ENCODE measurements around the gene TMEM115.

DNA sequence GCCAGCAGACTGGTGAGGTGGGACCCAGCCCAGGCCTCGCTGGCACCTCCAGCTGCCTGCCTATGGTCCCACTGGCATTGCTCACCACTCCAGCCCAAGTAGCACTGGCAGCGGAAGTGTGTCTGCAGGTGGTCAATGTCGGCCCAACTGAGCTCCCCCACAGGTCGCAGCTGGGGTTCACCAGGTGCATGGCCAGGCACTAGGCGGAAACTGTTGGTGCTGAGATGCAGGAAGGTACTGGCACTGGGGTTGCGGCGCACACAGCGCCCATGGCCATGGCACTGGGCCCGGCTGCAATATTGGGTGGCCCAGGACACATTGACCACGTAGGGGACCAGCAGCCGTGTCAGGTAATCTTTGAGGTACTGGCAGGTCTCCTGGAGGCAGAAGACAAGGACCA lies 41.2 kb downstream of the TMEM115 start:
- TF ChIP-seq FOXM1 (IDR thresholded peaks at IDR 0.05; ENCODE audit: low read depth, low read length) (no peak), SREBF1 (IDR thresholded peaks at IDR 0.05; ENCODE audit: low read length) (no peak)
